ENCODE data around the gene FCSK.
A peak's percentile ranks its signal among the peaks of the same experiment; 100 is the strongest.

FCSK gene

DNA sequence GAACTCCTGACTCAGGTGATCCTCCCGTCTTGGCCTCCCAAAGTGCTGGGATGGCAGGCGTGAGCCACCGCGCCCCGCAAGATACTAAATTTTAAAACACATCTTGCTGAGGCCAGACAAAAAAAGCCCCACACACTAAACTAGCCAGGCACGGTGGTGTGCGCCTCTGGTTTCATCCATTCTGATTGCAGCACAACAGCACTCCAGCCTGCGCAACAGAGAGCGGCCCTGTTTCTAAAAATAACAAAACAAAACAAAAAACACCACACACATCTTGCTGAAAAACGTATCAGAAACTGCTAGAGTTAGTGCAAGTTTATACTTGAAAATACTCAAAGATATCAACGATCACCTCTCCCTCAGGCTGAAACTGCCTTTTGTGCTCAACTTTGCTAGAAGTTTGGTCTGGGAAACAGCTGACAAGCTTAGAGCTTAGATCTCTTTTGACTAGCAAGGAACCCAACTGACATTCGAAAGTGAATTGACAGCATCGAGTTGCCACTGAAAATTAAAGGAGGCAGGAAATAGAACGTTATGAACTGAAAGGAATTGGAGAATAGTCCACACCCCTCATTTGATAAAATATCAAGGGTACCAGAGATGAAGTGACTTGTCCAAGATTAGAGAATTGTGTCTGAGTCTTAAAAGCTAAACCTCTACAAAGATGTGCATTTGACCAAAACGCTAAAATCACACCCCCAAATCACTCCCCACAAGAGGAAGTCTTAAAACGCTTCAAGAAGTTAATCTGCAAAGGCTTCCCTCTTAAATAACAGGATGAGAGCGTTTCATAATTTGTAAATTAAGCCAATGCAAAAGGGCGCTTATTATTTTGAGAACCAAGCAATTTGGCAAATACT, 68.1 kb downstream of the FCSK start:
- DNase-seq (ENCODE audit: low read depth in 1 of 2, low spot score in 1 of 2) = no peak

DNA sequence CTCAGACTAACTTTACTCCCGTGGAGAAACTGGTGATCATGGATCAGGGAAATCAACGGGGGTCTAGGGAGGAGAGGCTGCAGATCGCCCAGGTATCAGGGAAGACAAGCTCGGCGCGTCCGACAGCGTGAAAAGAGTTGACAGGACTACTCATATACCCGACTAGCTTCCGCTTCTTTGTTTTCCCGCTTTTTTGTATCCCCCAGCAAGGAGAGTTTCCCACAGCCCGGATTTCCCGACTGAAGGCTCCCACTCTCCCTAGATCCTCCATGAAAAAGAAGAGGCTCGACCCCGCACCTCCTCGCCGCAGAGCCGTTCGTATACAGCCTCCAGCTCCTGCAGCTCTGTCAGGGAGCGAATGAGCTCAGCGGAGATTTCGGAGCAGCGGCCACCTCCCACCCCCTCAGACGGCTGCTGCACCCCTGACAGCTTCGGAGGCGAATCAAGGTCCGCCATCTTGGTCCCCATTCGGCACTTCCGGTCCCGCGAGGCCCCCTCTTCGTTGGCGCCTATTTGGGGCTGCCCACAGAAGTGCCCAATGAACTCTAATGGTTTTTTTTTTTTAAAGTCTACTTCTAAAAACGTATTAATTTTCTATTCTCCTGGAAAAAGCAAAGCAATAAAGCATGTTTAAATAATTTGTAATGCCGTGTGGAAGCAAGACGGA, 68.8 kb downstream of the FCSK start, which contains the start of gene COG4:
COG4 (minus strand) TSS at position 479 of the 667 bp plus-strand sequence; CDS start at position 468, 11 bp downstream.
- DNase-seq (ENCODE audit: low read depth in 1 of 2, low spot score in 1 of 2) = peak; percentile 84 to 86

DNA sequence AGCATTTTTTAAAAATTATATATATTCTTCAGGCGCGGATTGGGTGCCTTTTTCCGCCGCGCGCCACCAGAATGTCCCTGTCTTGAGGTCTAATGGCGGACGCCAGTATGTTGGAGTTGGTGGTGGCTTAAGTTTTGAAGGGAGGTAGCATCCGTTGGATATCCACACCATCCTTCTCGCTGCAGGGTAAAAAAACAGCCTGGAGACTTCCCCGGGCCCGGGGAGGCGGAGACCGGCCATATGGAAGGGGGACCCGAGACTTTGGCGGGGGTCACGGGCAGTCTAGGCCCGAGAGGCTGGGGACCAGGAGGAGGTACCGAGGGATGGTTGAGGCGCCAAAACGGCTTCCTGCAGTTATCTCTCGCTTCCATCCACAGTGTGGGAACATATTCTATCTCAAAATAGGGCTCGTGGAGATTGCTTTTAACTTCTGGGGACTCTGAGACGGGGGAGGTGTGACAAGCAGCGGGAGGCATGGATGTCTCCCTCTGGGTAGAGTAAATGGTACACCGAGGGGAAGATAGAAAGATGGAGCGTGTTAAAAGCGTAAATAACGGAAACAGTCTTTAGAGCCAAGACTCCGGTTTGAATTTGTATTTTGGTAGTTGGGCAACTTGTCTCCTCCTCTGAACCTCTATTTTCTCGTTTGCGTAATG, 69.5 kb downstream of the FCSK start, which contains the start of gene SF3B3:
SF3B3 (plus strand) TSS at position 74 of the 656 bp plus-strand sequence. CDS start 2,841 bp downstream, outside the sequence.
- peak; percentile 47 to 57 for DNase-seq (ENCODE audit: low read depth in 1 of 2, low spot score in 1 of 2)

DNA sequence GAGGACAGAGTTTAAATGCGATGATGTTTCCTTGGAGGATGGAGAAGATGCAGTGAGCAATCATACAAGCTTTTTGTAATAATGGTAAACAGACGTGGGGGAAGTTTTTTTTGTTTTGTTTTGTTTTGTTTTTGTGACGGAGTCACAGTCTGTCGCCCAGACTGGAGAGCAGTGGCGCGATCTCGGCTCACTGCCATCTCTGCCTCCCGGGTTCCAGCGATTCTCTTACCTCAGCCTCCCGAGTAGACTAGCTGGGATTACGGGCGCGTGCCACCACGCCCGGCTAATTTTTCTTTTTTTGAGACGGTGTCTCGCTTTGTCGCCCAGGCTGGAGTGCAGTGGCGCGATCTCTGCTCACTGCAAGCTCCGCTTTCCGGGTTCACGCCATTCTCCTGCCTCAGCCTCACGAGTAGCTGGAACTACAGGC, 70.0 kb downstream of the FCSK start:
- DNase-seq (ENCODE audit: low read depth in 1 of 2, low spot score in 1 of 2) = peak in 1 of 2 donors; percentile 14

DNA sequence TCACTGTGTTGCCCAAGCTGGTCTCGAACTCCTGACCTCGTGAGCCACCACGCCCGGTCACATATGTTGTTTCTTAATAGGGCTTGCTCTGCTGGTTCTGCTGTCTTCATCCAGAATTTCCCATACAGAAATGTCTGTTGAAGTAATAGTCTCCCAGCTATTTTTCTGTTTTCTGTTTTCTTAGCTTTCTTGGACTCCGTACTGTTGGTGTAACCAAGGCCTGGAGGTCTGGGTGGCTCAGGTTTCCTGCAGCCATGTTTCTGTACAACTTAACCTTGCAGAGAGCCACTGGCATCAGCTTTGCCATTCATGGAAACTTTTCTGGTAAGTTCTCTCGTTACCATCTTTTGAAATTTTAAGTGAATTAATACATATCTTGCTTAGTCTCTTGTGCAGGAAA, 72.0 kb downstream of the FCSK start:
- DNase-seq (ENCODE audit: low read depth in 1 of 2, low spot score in 1 of 2) = no peak

DNA sequence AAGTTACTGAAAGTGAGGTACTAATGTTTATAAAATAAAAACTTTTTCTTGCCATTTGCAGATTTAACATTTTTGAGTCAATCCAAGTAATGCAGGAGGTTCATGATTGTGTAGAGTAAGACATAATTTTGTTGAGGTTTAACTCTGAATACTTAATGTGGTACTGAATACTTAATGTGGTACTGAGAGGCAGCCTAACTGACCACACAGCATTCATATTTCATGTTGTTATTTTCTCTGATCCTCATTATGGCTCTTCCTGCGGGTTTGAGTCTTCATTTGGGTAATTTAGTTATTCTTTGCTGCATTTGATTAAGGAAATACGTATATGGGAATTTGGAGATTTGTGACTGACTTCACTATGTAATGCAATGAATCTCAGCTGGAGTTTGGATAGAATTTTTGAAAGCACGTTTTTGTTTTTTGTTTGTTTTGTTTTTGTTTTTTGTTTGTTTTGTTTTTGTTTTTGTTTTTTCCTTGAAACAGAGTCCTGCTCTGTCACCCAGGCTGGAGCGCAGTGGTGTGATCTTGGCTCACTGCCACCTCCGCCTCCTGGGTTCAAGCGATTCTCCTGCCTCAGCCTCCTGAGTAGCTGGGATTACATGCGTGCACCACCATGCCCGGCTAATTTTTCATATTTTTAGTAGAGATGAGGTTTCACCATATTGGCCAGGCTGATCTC, 73.1 kb downstream of the FCSK start:
- DNase-seq (ENCODE audit: low read depth in 1 of 2, low spot score in 1 of 2) = no peak

DNA sequence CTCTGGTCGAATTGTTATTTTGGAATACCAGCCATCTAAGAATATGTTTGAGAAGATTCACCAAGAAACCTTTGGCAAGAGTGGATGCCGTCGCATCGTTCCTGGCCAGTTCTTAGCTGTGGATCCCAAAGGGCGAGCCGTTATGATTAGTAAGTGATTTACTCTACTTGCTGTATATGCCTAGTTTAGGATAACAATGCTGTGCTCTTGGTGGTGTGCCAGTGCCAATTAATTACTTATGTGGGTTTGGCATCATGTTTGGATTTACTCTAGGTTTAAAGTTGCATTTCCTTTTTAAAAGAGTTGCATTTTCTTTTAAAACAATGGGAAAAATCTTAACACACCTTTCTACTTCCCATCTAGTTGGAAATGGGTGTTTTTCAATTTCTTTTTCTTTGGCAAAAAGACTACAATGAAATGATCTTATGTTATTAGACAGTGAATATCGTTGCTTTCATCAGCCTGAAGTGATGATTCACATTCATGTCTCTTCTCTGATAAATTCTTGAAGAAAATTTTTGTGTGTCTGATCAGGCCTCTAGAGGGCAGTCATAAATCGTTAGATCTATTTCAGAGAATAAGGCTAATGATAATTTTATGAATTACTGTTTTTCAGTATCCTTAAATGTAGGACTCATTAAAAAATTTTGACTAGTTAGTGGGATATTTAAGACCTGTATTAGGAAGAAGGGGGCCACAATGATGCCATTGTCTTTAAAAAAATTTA, 74.8 kb downstream of the FCSK start:
- DNase-seq (ENCODE audit: low read depth in 1 of 2, low spot score in 1 of 2) = no peak
